G401.6 (cell line): ENCODE data around the gene GRK5.

Experiments used
- FAIRE-seq: peaks from 2 replicates; lab custom pipeline; 2012; peaks lifted over from hg19 to GRCh38; lab: Jason Lieb, UNC

The GRK5 gene

DNA sequence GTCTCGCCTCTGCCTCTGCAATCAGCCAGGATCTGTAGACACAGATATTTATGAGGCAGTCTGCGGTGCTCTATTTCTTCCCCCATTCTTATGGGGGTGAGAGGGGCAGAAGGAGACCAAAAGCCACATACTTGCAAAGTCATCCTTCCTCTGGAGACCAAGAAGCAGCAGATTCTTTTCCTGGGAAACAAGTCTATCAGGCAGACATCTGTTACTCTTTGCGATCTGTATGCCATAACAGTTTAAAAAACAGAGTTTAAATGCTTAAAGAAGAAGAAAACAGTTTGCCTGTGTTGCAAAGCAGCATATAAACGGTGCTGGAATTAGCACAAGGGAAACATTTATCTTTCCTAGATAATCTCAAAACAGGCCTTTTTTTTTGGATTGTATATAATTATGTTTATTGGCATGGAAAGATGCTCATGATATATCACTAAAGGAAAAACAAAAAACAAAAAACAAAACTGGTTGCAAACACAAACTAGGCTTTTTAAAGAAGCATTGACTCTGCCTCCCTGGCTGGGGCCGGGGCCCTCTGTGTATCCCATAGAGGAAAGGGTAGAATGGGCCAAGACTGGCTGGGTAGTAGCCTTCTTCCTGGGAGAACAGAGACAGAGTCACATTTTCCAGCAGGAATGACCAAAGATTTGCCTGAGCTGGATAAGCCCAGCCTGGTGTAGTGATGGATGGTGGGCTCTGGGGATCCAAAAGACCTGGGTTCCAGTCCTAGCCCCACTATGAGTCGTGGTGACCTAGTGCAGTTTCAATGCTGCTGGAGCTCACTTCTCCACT lies 284.8 kb downstream of the GRK5 start:
- FAIRE-seq, result no peak

DNA sequence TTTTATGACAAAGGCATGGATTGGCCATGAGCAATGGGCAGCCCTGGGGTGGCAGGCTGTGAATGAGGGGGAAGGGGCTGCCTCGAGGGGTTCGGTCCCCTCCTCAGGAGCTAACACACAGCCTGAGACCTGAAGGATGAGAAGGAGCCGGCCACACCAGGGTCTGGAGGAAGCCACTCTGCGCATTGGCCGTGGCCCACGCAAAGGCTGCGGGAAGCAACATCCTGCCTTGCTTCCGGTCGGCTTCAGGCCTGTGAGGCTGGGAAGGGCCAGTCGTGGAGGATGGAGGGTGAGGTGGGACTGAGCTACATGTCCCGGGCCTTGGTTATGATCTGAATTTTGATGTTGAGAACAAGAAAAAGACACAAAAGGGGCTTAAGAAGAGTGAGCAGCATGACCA lies 285.8 kb downstream of the GRK5 start:
- no peak for FAIRE-seq

DNA sequence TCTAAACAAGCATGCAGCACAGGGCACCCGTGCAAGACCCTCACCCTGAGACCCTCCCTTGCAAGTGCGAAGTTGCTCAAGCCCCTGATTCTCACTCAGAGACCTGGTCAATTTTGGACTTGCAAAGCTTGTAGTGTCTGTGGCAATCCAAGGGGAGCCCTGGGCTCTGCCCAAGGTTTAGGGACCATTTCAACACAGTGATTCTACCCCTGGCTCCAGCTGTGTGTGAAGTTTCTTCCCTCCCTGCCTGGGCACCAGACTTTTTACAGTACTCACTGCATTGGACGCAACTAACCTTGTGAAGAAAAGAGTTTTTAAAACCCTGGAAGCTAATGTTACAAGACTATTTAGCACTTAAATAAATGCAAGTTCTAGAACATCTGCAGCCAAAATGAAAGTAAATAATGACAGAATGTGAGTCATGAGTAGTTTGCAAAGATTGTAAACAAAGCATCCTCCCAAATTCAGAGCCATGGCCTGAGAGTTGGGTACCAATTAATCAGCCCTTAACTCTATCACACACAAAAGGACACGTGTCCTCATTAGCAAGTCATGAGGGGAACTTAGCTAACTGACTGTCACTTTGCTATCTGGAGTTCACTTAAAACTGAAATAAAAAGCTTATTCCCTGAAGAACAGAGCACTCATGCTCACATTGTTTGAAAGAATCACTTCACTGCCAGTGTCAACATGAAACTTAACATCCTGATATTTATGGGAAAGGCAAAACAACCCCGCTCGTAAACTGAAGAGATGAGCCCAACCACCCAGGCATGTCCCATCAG lies 287.1 kb downstream of the GRK5 start:
- FAIRE-seq, result no peak

DNA sequence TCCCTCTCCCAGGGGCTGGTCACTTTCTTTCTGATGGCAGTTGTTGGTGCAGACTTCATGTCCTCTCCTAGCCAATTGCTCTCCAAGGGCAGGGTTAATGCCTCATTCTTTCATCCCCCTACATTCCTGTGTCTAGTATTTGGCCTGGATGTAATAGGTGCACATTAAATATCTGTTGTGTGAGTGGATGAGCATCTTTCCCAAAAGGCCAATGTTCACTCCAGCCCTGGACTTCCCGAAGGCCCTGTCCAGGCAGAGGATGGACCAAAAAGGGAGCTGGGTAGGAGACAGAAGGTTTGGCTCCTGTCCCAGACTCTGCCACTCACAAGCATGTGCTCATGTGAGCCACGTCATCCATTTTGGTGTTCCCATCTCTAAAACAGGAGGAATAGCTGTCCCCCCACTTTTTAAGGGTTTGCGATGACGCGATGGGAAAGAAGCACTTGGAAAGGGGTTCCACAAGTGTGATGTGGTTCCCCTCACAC lies 287.7 kb downstream of the GRK5 start:
- FAIRE-seq, result no peak

DNA sequence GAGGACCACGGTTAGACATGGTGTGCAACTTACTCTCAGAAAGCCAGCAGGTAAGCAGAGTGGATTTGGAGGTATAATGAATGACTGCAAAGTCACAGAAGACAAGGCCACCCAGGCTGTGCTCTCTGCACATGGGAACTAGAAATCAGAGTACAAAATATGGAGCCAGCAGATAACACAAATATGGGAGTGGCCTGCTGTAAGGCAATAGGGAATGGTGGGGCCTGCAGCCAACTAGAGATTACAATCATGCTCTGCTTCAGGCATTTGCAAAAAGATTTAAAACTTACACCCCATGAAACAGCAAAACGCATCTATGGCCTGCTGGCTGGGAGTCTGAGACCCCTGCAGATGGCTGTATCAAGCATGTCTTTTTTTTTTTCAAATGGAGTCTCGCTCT lies 288.2 kb downstream of the GRK5 start:
- FAIRE-seq, result no peak

DNA sequence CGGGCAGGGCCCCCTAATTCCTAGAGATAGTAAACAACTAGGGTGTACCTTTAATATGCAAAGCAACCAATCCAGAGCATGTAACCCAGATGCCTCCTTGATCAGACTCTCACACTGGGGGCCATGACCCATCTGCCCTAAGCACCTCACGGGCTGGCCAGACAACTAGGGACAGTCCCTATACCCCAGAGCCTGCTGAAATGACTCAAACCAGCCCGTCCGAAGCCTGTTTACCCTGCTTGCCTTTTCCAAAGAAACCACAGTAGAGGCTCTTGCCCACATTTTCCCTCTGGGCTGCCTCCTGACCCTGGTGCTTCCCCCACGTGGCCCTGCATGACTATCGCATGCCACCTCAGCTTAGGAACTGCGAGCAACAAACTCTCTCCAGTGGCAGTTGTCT lies 288.9 kb downstream of the GRK5 start:
- FAIRE-seq, result no peak

DNA sequence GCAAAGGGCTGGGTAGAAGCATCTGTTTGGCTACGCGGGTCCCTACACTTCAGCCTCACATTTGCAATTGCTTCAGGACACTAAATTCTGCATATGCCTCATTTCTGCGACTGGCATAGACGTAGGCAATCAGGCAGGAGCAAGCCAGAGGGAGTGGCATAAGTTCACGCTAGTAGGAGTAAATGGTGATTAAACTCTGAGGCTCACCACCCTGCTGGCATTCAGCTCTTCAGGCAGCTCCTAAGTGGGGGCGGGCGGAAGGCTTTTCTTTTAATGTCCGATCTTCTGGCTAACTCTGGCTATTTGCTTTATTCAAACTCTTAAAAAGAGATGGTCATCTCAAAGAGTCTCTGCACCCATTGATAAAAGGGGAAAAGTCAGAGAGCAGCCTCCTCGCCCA lies 289.9 kb downstream of the GRK5 start:
- no peak for FAIRE-seq

DNA sequence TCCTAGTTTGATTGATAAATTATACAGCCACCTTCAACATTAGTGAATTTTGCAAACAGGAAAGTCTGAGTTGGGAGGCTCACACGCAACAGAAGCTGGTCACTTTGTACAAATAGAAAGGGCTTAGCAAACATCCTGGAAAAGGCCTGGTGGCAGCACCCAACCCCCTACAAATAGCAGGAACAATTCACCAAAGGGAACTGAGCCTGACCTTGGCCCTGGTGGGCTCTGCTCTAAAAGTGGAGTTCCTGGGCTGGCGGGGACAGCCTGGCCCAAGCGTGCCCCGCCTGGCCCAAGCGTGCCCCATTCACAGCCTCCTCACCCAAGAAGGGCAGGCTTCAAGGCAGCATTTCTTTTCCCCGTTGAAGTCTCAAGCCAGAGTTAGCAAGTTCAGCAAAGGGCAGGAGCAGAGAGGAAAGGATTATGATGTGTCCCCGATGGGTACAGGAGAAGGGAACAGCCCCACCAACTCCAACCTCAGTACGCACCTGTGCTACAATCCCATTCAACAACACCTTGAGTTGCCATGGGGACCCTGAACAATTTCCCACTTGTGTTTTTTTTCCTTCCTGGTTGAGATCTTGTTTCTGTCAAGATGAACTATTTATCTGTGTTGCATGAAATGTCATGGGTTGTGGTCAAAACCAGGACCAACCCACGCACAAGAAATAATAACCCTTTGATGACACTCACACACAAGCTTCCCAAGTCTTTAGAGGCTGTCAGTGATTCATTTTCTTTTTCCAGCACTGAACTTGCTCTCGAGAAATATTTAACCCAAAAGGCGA lies 291.7 kb downstream of the GRK5 start:
- no peak for FAIRE-seq

DNA sequence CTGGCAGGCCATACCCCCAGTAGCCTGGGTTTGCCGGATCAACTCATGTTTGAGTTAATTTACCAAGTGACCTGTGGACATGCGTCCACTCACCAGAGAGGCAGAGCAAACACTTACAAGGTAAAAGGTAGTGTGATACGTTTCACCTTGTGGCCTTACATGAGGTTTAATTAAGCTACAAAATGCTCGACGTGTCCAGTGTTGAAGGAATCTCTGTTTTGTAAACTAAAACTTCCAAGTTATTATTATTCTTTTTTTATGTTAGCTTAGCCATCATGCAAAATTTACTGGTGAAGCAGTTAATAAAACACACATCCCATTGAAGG lies 292.3 kb downstream of the GRK5 start:
- FAIRE-seq, result no peak

DNA sequence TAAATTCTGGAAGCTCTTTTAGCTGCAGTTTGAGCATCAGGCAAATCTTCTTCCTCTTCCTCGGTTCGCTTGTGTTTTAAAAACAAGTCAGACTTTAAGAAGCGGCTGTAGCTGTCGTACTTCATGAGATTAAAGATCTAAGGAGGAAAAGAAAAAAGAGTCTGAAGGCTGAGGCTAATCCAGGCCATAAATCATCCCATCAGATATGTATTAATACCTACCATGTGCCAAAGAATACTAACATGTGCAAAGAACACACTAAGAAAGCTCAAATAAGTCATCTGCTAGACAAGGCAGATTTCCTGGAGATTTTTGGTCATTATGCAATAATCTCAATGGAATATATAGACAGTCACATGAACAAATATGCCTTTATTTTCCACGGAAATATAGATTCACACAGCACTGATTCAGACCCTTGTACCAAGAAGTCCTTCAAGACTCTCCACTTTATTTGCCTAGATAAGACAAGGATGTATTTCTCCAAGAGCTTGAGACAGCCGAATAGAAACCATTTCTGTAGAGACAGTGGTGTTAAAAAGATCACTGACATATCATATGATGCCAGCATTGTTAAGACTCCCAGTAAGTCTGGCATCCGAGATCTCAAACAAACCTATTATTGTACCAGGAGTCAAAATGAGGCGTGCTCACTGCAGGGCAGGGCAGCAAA lies 292.9 kb downstream of the GRK5 start:
- no peak for FAIRE-seq

DNA sequence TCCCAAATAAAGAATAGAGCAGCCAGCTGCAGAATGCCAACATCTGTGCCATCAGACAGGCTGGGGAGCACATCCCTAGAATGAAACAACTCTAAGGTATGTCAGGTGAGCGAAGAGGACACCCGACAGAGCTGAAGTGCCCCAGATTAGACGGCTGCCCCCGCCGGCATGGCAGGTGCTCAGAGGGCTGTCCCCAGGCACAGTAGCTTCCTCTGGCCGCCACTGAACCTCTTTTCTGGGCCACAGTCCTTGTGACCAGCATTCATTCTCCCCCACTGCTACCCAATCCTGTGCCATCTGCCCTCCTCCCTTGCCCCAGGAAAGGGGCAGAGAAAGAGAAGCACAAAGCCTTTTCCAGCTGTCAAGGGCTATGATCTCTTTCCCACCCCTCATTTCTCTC lies 293.4 kb downstream of the GRK5 start:
- no peak for FAIRE-seq

DNA sequence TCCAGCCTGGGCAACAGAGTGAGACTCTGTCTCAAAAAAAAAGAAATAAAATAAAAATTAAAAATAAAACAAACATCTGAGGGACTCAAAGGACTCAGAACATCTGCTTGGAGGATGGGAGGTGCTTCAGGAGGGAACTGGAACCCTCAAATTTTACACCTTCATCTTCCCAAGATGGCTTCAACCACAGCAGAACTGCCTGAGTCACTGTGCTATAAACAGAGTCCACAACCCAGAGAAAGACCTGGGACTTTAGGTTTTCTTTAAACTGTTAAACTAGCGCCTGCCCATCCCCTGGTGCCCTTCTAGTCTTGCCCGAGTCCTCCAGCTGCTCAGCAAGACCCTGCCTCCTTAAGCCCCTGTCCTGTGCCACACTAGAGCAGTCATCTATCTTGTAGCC lies 294.3 kb downstream of the GRK5 start:
- FAIRE-seq, result no peak

DNA sequence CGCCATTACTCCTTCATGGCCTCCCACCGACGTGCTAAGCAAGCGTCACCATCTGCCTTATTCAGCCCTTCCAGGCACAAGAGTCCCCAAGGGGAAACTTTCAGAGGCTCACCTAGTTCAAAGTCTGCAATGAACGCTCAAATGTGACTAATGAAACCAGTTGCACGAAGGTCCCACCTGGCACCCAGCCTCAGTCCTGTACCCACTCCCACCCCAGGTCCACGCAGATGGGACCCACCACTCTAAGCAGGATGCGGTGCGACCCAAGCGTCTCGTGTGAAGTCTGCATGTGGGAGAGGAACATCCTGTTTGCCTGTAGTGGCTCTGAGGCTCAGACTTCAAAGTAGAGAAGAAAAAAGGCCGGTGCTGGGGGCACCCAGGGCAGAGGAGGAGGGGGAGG lies 294.8 kb downstream of the GRK5 start:
- FAIRE-seq, result no peak

DNA sequence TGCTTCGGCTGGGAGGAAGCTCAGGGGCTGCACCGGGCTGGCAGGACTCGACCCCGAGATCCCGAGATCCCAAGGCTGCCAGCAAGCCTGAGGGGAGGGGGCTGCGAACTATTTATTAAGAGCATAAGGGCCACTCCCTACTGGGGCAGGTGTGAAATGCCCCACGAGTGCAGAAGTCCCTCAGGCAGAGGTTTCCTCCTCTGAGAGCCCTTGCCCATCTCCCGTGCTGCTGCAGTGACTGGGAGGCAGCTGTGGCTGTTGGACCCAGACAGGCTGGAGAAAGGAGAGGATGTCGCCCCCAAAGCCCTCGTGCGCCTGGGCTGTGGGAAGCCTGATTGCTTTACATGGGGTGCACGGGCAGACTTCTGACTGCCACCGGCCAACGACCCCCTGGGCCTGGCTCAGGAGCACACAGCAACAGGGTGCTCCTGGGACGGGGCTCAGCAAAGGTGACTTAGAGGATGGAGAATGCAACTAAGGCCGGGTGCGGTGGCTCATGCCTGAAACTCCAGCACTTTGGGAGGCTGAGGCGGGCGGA lies 295.3 kb downstream of the GRK5 start:
- FAIRE-seq, result no peak

DNA sequence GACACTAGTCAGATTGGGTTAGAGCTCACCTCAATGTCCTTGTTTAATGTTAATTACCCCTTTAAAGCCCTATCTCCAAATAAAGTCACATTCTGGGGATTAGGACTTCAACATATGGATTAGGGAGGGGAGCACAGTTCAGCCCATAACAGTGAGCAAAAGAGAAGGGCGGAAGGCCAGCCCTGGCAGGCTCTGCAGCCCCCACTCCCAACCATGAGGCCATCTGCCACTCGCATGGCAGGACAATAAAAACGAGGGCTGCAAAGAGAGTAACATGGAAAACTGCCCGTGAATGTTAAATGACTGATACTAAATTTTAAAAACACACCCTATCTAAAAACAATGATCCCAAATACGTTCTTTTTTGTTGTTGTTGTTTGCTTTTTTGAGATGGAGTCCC lies 296.4 kb downstream of the GRK5 start:
- FAIRE-seq, result no peak

DNA sequence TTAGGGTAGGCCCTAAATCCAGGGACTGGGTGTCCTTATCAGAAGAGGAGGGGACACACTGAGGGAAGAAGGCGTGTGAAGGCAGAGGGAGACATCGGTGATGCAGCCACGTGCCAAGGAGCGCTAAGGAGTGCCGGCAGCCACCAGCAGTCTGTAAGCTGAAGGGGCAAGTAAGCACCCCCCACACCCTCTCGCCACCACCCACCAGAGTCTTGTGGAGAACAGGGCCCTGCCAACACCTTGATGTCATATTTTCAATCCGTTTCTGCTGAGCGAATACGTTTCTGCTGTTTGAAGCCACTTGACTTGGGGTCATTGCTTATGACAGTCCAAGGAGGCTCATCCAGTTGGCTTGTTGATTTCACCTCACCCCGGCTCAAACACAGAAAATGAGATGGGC lies 297.3 kb downstream of the GRK5 start:
- FAIRE-seq, result no peak

DNA sequence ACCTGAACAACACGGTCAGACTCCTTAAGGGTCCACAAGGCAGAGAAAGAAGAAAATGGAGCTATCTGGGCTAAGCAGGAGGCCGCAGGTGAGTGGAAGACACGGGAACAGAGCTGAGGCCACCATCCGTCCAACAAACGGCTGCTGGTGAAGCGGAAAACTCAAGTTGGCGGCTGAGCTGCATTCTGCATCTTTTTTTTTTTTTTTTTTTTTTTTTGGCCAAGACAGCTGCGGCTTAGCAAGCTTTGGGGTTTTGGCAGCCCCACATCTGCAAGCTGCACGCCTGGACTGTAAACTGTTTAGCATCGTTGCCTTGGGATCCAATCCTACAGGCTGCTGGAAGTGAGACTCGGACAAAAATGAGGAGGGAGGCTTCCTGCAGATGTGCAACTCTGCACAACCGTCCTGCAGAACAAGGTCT lies 297.8 kb downstream of the GRK5 start:
- FAIRE-seq, result no peak
